CD4-positive, alpha-beta T cell (primary cell): Measurements from ENCODE around the gene VPS13D. TPM values are rescaled to one million over a fixed set of nuclear protein-coding genes. Genes with fewer than 3 reads are reported as not detected.

Source experiments
- ATAC-seq: fragments of 200-7000 bp; cut with Tn5 transposase; one replicate; pipeline ENCODE4 v1.10.0; 2022; ENCODE audit warnings: mild to moderate bottlenecking; ENCODE audit not compliant: poor library complexity
- CTCF ChIA-PET: fragments of 350-600 bp; sonication (Branson Sonifier 250); formaldehyde crosslinking; loops from one replicate; lab custom pipeline; 2021; ENCODE audit warnings: antibody characterized with exemption, inconsistent platforms; lab: Charles Lee
- POLR2A ChIA-PET: fragments of 350-600 bp; sonication (Branson Sonifier 250); formaldehyde crosslinking; loops from one replicate; lab custom pipeline; 2021; ENCODE audit warnings: antibody characterized with exemption, inconsistent platforms; lab: Charles Lee
- DNase-seq, 14 experiments: peaks; one replicate each; pipeline ENCODE4 v3.0.0-alpha.2; 2013 to 2020; ENCODE audit warnings: mixed read lengths in 2 of 14
- H3K27ac ChIP-seq, 2 donors: one replicate each; pipeline versions ENCODE4 v1.5.1 to v1.7.0; 2013; ENCODE audit warnings: low read length in 2 of 2, low read depth in 1 of 2, mild to moderate bottlenecking in 1 of 2
- H3K27me3 ChIP-seq, 2 experiments: 1 replicate in 1 of 2; 2 replicates in 1 of 2; pipeline versions ENCODE4 v1.6.1 to v1.7.0; 2013; ENCODE audit warnings: low read length in 2 of 2, control low read depth in 1 of 2, mild to moderate bottlenecking in 1 of 2, moderate library complexity in 1 of 2; ENCODE audit not compliant: insufficient read depth in 2 of 2, control insufficient read depth in 1 of 2
- H3K36me3 ChIP-seq: one replicate; pipeline ENCODE4 v1.6.1; 2013; ENCODE audit warnings: low read length, control low read depth; ENCODE audit not compliant: insufficient read depth
- H3K4me1 ChIP-seq: one replicate; pipeline ENCODE4 v1.6.1; 2013; ENCODE audit warnings: low read length, control low read depth; ENCODE audit not compliant: insufficient read depth
- H3K4me3 ChIP-seq: one replicate; pipeline ENCODE4 v1.5.1; 2013; ENCODE audit warnings: mild to moderate bottlenecking, low read length, moderate library complexity
- H3K9me3 ChIP-seq, 2 experiments: 1 replicate in 1 of 2; 2 replicates in 1 of 2; pipeline versions ENCODE4 v1.6.1 to v1.7.0; 2013; ENCODE audit warnings: low read length in 2 of 2, mild to moderate bottlenecking in 2 of 2, control low read depth in 1 of 2, moderate library complexity in 1 of 2; ENCODE audit not compliant: control insufficient read depth in 1 of 2, insufficient read depth in 1 of 2
- H3K27ac Mint-ChIP-seq: one replicate; pipeline ENCODE4 v1.8.0; 2020; ENCODE audit warnings: mixed read lengths
- H3K27me3 Mint-ChIP-seq: one replicate; pipeline ENCODE4 v1.8.0; 2021; ENCODE audit warnings: mixed read lengths
- H3K36me3 Mint-ChIP-seq: one replicate; pipeline ENCODE4 v1.8.0; 2021; ENCODE audit warnings: low read depth, mixed read lengths
- H3K4me1 Mint-ChIP-seq: one replicate; pipeline ENCODE4 v1.8.0; 2021; ENCODE audit warnings: low read depth, mixed read lengths
- H3K4me3 Mint-ChIP-seq: one replicate; pipeline ENCODE4 v1.8.0; 2020; ENCODE audit warnings: mild to moderate bottlenecking, mixed read lengths
- H3K9me3 Mint-ChIP-seq: one replicate; pipeline ENCODE4 v1.8.0; 2020; ENCODE audit warnings: mixed read lengths
- intact Hi-C, 2 experiments: fragments of 100-400 bp; cut with DNase I in 1 of 2; cut with micrococcal nuclease in 1 of 2; formaldehyde crosslinking; loops; one replicate each; pipeline versions ENCODE4 v1.15.1 to v1.9.0; 2023 to 2025; cut with DNase I, micrococcal nuclease
- total RNA-seq, 174 experiments: library from RNA in 2 of 174; stranded (reverse) in 2 of 174; gene quantifications; one replicate each; pipeline ENCODE4 v1.2.3 and lab custom pipeline; 2021 to 2026
- TF ChIP-seq, protein P1 (sequence below): fragments of 200-600 bp; IDR thresholded peaks from one replicate; pipeline ENCODE4 v1.8.0; 2022; ENCODE audit warnings: antibody characterized with exemption, mild to moderate bottlenecking

VPS13D gene
- total RNA-seq, 2 experiments from 2014 or later, result 63.0 to 67.3 TPM

DNA sequence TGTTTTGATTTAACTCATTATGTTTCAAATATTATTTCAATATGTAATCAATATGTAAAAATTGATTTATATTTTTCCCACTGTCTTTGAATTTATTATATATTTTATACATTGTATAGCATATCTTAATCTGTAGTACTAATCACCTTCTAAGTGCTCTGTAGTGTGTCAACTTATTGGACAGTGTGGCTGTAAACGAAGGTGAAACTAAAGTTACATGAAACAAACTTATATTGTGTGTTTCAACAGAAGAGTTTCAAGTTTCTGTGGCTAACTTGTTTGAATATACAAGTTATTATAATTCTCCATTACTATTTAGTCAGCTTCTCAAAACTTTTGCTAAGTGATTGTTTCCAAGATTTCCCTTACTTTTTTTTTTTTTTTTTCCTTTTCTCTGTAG is 212.4 kb downstream of the VPS13D start:
- POLR2A ChIA-PET, result interaction anchor here (0.5 to 1.8 kb wide), 3 partner anchors 8 to 68 kb away, joined by 3 to 5 read pairs (median 4); no protein-coding TSS in a partner anchor
- Mint-ChIP-seq H3K4me1 (peaks cover 74% of the 10 kb centered on the region), H3K27ac (no peak overlapping the region), H3K4me3 (no peak overlapping the region), H3K36me3 (peaks cover 58% of the 10 kb centered on the region), H3K9me3 (peaks cover 3% of the 10 kb centered on the region), H3K27me3 (no peaks in the 10 kb centered on the region)
- Histone ChIP-seq H3K36me3 (peaks cover 6% of the 10 kb centered on the region), H3K27ac (no peak overlapping the region), H3K27me3 (no peaks in the 10 kb centered on the region), H3K4me3 (no peak overlapping the region), H3K9me3 (no peaks in the 10 kb centered on the region), H3K4me1 (peaks cover 35% of the 10 kb centered on the region)
- TF ChIP-seq, protein P1, sequence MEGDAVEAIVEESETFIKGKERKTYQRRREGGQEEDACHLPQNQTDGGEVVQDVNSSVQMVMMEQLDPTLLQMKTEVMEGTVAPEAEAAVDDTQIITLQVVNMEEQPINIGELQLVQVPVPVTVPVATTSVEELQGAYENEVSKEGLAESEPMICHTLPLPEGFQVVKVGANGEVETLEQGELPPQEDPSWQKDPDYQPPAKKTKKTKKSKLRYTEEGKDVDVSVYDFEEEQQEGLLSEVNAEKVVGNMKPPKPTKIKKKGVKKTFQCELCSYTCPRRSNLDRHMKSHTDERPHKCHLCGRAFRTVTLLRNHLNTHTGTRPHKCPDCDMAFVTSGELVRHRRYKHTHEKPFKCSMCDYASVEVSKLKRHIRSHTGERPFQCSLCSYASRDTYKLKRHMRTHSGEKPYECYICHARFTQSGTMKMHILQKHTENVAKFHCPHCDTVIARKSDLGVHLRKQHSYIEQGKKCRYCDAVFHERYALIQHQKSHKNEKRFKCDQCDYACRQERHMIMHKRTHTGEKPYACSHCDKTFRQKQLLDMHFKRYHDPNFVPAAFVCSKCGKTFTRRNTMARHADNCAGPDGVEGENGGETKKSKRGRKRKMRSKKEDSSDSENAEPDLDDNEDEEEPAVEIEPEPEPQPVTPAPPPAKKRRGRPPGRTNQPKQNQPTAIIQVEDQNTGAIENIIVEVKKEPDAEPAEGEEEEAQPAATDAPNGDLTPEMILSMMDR, result no peak
- DNase-seq, result no peak
- ATAC-seq, result no peak
- CTCF ChIA-PET, result interaction anchor here (1.3 kb wide), 1 partner anchor 8 kb away, joined by 4 read pairs; no protein-coding TSS in a partner anchor
- intact Hi-C loops, result no loop called here

DNA sequence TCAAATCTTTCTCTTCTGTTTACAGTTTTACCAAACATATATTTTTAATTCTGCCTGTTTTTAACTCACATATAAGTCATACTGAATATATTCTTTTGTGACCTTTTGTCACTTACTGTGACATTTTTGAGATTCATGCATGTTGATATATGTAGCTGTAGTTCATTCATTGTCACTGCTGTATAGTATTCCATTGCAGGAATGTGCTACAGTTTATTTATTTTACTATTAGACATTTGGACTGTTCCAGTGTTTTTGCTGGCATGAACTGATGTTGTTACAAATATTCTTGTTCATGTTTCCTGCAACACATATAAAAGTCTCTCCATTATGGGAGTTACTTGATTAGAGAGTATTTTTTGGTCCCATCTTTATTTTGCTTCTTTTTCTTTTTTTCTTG is 213.3 kb downstream of the VPS13D start:
- H3K36me3 ChIP-seq, result peaks cover 6% of the 10 kb centered on the region
- no peak overlapping the region for H3K4me3 Mint-ChIP-seq
- H3K27me3 Mint-ChIP-seq, result no peaks in the 10 kb centered on the region
- H3K4me3 ChIP-seq, result no peak overlapping the region
- no peaks in the 10 kb centered on the region for H3K27me3 ChIP-seq
- ATAC-seq (no peak), DNase-seq (no peak)
- TF ChIP-seq, protein P1, result no peak
- H3K9me3 Mint-ChIP-seq, result peaks cover 3% of the 10 kb centered on the region
- intact Hi-C loops, result no loop called here
- ChIA-PET POLR2A (interaction anchor here (1.8 kb wide), 1 partner anchor 67 kb away, joined by 5 read pairs; no protein-coding TSS in a partner anchor), CTCF (interaction anchor here (1.3 kb wide), 1 partner anchor 9 kb away, joined by 4 read pairs; no protein-coding TSS in a partner anchor)
- H3K4me1 ChIP-seq, result peaks cover 31% of the 10 kb centered on the region
- no peak overlapping the region for H3K27ac Mint-ChIP-seq
- no peaks in the 10 kb centered on the region for H3K9me3 ChIP-seq
- H3K36me3 Mint-ChIP-seq, result peaks cover 56% of the 10 kb centered on the region
- H3K4me1 Mint-ChIP-seq, result peaks cover 76% of the 10 kb centered on the region
- H3K27ac ChIP-seq, result no peak overlapping the region

DNA sequence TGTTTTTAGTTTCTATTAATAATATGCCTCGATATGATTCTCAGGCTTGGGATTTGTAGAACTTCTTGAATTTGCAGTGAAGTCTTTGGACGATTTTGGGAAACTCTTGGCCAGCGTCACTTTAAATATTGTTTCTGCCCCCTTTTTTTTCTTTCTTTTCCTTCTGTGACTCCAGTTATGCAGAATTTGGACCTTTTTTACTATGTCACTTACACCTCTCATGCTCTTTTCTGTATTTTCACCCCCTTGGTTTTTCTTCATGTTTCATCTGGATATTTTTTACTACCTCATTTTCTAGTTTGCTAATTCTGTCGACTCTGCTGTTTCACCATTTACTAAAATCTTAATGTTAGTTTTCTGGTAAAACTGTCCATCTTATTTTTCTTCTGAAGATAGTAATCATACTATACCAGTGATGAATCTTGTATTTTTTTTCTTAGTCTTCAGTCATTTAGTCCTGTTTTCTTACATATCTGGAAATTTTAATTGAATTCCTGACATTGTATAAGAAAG is 214.6 kb downstream of the VPS13D start:
- no peak overlapping the region for H3K4me3 Mint-ChIP-seq
- no peak for DNase-seq
- TF ChIP-seq, protein P1, result no peak
- no peak for ATAC-seq
- peaks cover 31% of the 10 kb centered on the region for H3K4me1 ChIP-seq
- ChIA-PET POLR2A (no interaction called here), CTCF (no interaction called here)
- peaks cover 76% of the 10 kb centered on the region for H3K4me1 Mint-ChIP-seq
- no peak overlapping the region for H3K4me3 ChIP-seq
- H3K36me3 ChIP-seq, result peaks cover 6% of the 10 kb centered on the region
- intact Hi-C loops, result no loop called here
- no peaks in the 10 kb centered on the region for H3K27me3 Mint-ChIP-seq
- H3K27ac ChIP-seq, result no peak overlapping the region
- H3K9me3 ChIP-seq, result no peaks in the 10 kb centered on the region
- peaks cover 43% of the 10 kb centered on the region for H3K36me3 Mint-ChIP-seq
- H3K27ac Mint-ChIP-seq, result no peak overlapping the region
- H3K27me3 ChIP-seq, result no peaks in the 10 kb centered on the region
- H3K9me3 Mint-ChIP-seq, result no peaks in the 10 kb centered on the region
